Measurements from ENCODE around the gene GRM4. TPM values are rescaled to one million over a fixed set of nuclear protein-coding genes. Genes with fewer than 3 reads are reported as not detected.
A peak's percentile ranks its signal among the peaks of the same experiment; 100 is the strongest.

The GRM4 gene
- polyA plus RNA-seq, 1 of the 3 experiments (the other 2 are of a cell fraction), result not detected

GRCh38 chr6:33977606-33978411, 168.1 kb downstream of the GRM4 start:
- H3K9me3 ChIP-seq, result no peaks in the 10 kb centered on the region
- POLR2A ChIA-PET, result no interaction called here
- CTCF ChIA-PET, result interaction anchor here (1.1 kb wide), 1 partner anchor 50 kb away, joined by 5 read pairs; no protein-coding TSS in a partner anchor
- WGBS (ENCODE audit: low lambda C conversion rate), result 61% methylated on average over 13 of the region's 15 CpGs
- H3K9ac ChIP-seq, result no peak overlapping the region
- TF ChIP-seq TAF1 (IDR thresholded peaks at IDR 0.05; ENCODE audit: borderline replicate concordance, low read depth, low read length) (no peak), GABPA (IDR thresholded peaks at IDR 0.05; ENCODE audit: low read depth) (no peak), GATA2 (CRISPR knock-in tag; IDR thresholded peaks at IDR 0.05) (no peak)
- TF ChIP-seq, protein P1, sequence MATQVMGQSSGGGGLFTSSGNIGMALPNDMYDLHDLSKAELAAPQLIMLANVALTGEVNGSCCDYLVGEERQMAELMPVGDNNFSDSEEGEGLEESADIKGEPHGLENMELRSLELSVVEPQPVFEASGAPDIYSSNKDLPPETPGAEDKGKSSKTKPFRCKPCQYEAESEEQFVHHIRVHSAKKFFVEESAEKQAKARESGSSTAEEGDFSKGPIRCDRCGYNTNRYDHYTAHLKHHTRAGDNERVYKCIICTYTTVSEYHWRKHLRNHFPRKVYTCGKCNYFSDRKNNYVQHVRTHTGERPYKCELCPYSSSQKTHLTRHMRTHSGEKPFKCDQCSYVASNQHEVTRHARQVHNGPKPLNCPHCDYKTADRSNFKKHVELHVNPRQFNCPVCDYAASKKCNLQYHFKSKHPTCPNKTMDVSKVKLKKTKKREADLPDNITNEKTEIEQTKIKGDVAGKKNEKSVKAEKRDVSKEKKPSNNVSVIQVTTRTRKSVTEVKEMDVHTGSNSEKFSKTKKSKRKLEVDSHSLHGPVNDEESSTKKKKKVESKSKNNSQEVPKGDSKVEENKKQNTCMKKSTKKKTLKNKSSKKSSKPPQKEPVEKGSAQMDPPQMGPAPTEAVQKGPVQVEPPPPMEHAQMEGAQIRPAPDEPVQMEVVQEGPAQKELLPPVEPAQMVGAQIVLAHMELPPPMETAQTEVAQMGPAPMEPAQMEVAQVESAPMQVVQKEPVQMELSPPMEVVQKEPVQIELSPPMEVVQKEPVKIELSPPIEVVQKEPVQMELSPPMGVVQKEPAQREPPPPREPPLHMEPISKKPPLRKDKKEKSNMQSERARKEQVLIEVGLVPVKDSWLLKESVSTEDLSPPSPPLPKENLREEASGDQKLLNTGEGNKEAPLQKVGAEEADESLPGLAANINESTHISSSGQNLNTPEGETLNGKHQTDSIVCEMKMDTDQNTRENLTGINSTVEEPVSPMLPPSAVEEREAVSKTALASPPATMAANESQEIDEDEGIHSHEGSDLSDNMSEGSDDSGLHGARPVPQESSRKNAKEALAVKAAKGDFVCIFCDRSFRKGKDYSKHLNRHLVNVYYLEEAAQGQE (IDR thresholded peaks at IDR 0.05; ENCODE audit: low read depth, low read length), result no peak
- no peaks in the 10 kb centered on the region for H3F3A ChIP-seq (replicated peaks; ENCODE audit: insufficient read depth)
- DNase-seq, result peak; percentile 12
- no peaks in the 10 kb centered on the region for H4K20me1 ChIP-seq (ENCODE audit: insufficient read depth)
- H2AFZ ChIP-seq (ENCODE audit: low read depth), result no peak overlapping the region
- H3K4me3 ChIP-seq (ENCODE audit: low read depth in 2 of 2, low read length in 1 of 2), result no peak overlapping the region
- H3K4me1 ChIP-seq (ENCODE audit: control insufficient read depth in 1 of 2, insufficient read depth in 2 of 2, low read depth in 1 of 2, low read length in 1 of 2), result peaks cover 0 to 5% of the 10 kb centered on the region in 2 experiments; a peak in 1 of 4 replicates
- no peaks in the 10 kb centered on the region for H3K36me3 ChIP-seq (replicated peaks in 1 of 2; ENCODE audit: control insufficient read depth in 1 of 2, insufficient read depth in 2 of 2, low read length in 1 of 2)
- H3K27me3 ChIP-seq (ENCODE audit: insufficient read depth), result peaks cover 7% of the 10 kb centered on the region; the same call in 1 of the 2 replicates
- no peaks in the 10 kb centered on the region for H3K9me2 ChIP-seq
- H3K27ac ChIP-seq (ENCODE audit: low read depth in 2 of 2, low read length in 1 of 2), result no peak overlapping the region
- no peaks in the 10 kb centered on the region for H3K79me2 ChIP-seq (ENCODE audit: insufficient read depth)
- H3K4me2 ChIP-seq, result no peak overlapping the region

DNA sequence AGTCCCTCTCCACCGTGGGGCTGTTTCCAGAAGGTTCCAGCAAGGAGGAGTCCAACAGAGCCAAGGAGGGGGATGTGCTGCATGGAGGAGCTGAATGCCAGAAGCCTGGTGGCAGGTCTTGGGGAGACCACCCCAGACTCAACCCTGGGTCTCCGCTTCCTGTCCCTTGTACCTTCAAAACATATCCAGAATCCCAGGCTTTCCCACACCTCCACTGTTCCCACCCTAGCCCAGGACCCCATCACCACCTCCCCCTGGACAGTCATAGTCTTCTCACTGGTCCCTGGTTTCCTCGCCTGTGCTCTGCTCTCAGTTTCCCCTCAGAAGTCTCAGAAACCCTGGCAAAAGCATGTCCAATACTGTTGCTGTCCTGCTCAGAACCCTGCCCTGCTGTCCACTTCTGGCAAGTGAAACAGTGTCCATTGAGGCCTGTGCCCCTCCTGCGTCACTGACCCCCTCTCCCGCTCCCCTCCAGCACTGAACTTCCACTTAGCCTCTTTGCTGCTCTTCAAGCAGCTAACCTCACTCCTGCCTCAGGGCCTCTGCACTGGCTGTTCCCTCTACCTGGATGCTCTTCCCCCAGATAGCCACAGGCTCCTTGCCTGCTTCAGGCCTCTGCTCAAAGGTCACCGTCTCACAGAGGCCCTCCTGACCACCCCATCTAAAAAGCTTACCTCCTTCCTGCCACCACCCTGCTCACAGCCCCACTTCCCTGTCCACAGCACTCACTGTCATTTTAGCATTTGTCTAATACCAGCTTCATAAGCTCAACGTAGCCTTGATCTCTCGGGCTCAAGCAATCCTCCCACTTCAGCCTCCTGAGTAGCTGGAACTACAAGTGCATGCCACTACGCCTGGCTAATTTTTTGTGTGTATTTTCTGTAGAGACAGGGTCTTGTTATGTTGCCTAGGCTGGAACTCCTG, 169.2 kb downstream of the GRM4 start:
- Histone ChIP-seq H3K9me3 (no peaks in the 10 kb centered on the region), H3K4me2 (no peak overlapping the region), H3K4me3 (ENCODE audit: low read depth in 2 of 2, low read length in 1 of 2) (no peak overlapping the region), H3K4me1 (ENCODE audit: control insufficient read depth in 1 of 2, insufficient read depth in 2 of 2, low read depth in 1 of 2, low read length in 1 of 2) (peaks cover 0 to 5% of the 10 kb centered on the region in 2 experiments; a peak in 1 of 4 replicates), H3K27ac (ENCODE audit: low read depth in 2 of 2, low read length in 1 of 2) (no peak overlapping the region), H3K9ac (no peak overlapping the region), H3F3A (replicated peaks; ENCODE audit: insufficient read depth) (no peaks in the 10 kb centered on the region), H3K36me3 (replicated peaks in 1 of 2; ENCODE audit: control insufficient read depth in 1 of 2, insufficient read depth in 2 of 2, low read length in 1 of 2) (no peaks in the 10 kb centered on the region), H3K9me2 (no peaks in the 10 kb centered on the region), H3K79me2 (ENCODE audit: insufficient read depth) (no peaks in the 10 kb centered on the region), H3K27me3 (ENCODE audit: insufficient read depth) (peaks cover 7% of the 10 kb centered on the region; the same call in 1 of the 2 replicates), H2AFZ (ENCODE audit: low read depth) (no peak overlapping the region), H4K20me1 (ENCODE audit: insufficient read depth) (no peaks in the 10 kb centered on the region)
- WGBS (ENCODE audit: low lambda C conversion rate), result 65% methylated on average over 8 of the region's 9 CpGs
- CTCF ChIA-PET, result interaction anchor here (1.0 kb wide), 2 partner anchors 17 to 26 kb away, joined by 3 read pairs; no protein-coding TSS in a partner anchor
- POLR2A ChIA-PET, result no interaction called here
- DNase-seq, result peak; percentile 16
- TF ChIP-seq, protein P2, sequence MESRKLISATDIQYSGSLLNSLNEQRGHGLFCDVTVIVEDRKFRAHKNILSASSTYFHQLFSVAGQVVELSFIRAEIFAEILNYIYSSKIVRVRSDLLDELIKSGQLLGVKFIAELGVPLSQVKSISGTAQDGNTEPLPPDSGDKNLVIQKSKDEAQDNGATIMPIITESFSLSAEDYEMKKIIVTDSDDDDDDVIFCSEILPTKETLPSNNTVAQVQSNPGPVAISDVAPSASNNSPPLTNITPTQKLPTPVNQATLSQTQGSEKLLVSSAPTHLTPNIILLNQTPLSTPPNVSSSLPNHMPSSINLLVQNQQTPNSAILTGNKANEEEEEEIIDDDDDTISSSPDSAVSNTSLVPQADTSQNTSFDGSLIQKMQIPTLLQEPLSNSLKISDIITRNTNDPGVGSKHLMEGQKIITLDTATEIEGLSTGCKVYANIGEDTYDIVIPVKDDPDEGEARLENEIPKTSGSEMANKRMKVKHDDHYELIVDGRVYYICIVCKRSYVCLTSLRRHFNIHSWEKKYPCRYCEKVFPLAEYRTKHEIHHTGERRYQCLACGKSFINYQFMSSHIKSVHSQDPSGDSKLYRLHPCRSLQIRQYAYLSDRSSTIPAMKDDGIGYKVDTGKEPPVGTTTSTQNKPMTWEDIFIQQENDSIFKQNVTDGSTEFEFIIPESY (IDR thresholded peaks at IDR 0.05; ENCODE audit: borderline replicate concordance, low read depth), result no peak
- TF ChIP-seq EP300 (IDR thresholded peaks at IDR 0.05; ENCODE audit: borderline replicate concordance in 1 of 2, low read depth in 1 of 2, low read length in 1 of 2), result no peak
- TF ChIP-seq, protein P3, sequence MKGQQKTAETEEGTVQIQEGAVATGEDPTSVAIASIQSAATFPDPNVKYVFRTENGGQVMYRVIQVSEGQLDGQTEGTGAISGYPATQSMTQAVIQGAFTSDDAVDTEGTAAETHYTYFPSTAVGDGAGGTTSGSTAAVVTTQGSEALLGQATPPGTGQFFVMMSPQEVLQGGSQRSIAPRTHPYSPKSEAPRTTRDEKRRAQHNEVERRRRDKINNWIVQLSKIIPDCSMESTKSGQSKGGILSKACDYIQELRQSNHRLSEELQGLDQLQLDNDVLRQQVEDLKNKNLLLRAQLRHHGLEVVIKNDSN (IDR thresholded peaks at IDR 0.05; ENCODE audit: borderline replicate concordance, low read depth), result no peak
- TF ChIP-seq, protein P4, sequence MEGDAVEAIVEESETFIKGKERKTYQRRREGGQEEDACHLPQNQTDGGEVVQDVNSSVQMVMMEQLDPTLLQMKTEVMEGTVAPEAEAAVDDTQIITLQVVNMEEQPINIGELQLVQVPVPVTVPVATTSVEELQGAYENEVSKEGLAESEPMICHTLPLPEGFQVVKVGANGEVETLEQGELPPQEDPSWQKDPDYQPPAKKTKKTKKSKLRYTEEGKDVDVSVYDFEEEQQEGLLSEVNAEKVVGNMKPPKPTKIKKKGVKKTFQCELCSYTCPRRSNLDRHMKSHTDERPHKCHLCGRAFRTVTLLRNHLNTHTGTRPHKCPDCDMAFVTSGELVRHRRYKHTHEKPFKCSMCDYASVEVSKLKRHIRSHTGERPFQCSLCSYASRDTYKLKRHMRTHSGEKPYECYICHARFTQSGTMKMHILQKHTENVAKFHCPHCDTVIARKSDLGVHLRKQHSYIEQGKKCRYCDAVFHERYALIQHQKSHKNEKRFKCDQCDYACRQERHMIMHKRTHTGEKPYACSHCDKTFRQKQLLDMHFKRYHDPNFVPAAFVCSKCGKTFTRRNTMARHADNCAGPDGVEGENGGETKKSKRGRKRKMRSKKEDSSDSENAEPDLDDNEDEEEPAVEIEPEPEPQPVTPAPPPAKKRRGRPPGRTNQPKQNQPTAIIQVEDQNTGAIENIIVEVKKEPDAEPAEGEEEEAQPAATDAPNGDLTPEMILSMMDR (IDR thresholded peaks at IDR 0.05), result no peak
- TF ChIP-seq, protein P1 (IDR thresholded peaks at IDR 0.05; ENCODE audit: low read depth, low read length), result no peak
- no peak for TF ChIP-seq ELF1 (IDR thresholded peaks at IDR 0.05)

Measured in SK-N-SH (cell line).